OCI-LY1 (cell line): ENCODE measurements around the gene C6orf52.

Source experiments
- H2AFZ ChIP-seq: fragments of 200-600 bp; sonication (generic), shearing (Covaris generic); 2 replicates; pipeline ENCODE4 v1.6.0; 2014; ENCODE audit warnings: antibody characterized with exemption, mild to moderate bottlenecking, low read length
- H3F3A ChIP-seq: fragments of 200-600 bp; sonication (generic), shearing (Covaris generic); 2 replicates; pipeline ENCODE4 v1.6.0; 2014; ENCODE audit warnings: mild to moderate bottlenecking, antibody characterized with exemption, low read length, moderate library complexity; ENCODE audit not compliant: insufficient read depth
- H3K27ac ChIP-seq: fragments of 200-600 bp; sonication (generic); 2 replicates; pipeline ENCODE4 v1.5.1; 2014; ENCODE audit warnings: low read length, mixed run types, mild to moderate bottlenecking, low read depth; ENCODE audit not compliant: poor library complexity, severe bottlenecking
- H3K27me3 ChIP-seq: fragments of 200-600 bp; sonication (generic); 2 replicates; pipeline ENCODE4 v1.6.0; 2014; ENCODE audit warnings: antibody characterized with exemption, mild to moderate bottlenecking, low read length, moderate library complexity; ENCODE audit not compliant: insufficient read depth
- H3K36me3 ChIP-seq: fragments of 200-600 bp; sonication (generic); 2 replicates; pipeline ENCODE4 v1.6.1; 2014; ENCODE audit warnings: mild to moderate bottlenecking, antibody characterized with exemption, low read length, moderate library complexity, mixed read lengths; ENCODE audit not compliant: insufficient read depth
- H3K4me1 ChIP-seq: fragments of 200-600 bp; sonication (generic); 2 replicates; pipeline ENCODE4 v1.5.1; 2014; ENCODE audit warnings: mild to moderate bottlenecking, low read length, moderate library complexity; ENCODE audit not compliant: insufficient read depth, severe bottlenecking
- H3K4me2 ChIP-seq: fragments of 200-600 bp; sonication (generic), shearing (Covaris generic); 2 replicates; pipeline ENCODE4 v1.6.1; 2014; ENCODE audit warnings: low read length
- H3K4me3 ChIP-seq: fragments of 200-600 bp; sonication (generic); 2 replicates; pipeline ENCODE4 v1.5.1; 2014; ENCODE audit warnings: low read length, low read depth, mild to moderate bottlenecking, mixed read lengths; ENCODE audit not compliant: poor library complexity, severe bottlenecking
- H3K79me2 ChIP-seq: fragments of 200-600 bp; shearing (Covaris generic); 2 replicates; pipeline ENCODE4 v1.6.1; 2016; ENCODE audit warnings: mixed run types, low read length, mixed read lengths; ENCODE audit not compliant: insufficient read depth
- H3K9ac ChIP-seq: fragments of 200-600 bp; sonication (generic), shearing (Covaris generic); 2 replicates; pipeline ENCODE4 v1.6.1; 2014; ENCODE audit warnings: mild to moderate bottlenecking, low read length, mixed read lengths
- H3K9me2 ChIP-seq: fragments of 200-600 bp; sonication (generic), shearing (Covaris generic); 2 replicates; pipeline ENCODE4 v1.6.1; 2014; ENCODE audit warnings: low read depth, mild to moderate bottlenecking, low read length, mixed read lengths
- H3K9me3 ChIP-seq: fragments of 200-600 bp; shearing (Covaris generic); 2 replicates; pipeline ENCODE4 v1.6.1; 2014; ENCODE audit warnings: low read length, mixed read lengths
- H4K20me1 ChIP-seq: fragments of 200-600 bp; sonication (generic), shearing (Covaris generic); 2 replicates; pipeline ENCODE4 v1.6.0; 2016; ENCODE audit warnings: mild to moderate bottlenecking, low read length; ENCODE audit not compliant: insufficient read depth
- CTCF ChIP-seq: fragments of 200-600 bp; sonication (generic), shearing (Covaris generic); IDR thresholded peaks from 2 replicates; pipeline ENCODE4 v1.5.1; 2017; ENCODE audit warnings: mild to moderate bottlenecking, antibody characterized with exemption, low read length, moderate library complexity, mixed read lengths
- EZH2 ChIP-seq: fragments of 200-600 bp; sonication (generic), shearing (Covaris generic); IDR thresholded peaks from 2 replicates; pipeline ENCODE4 v1.8.0; 2017; ENCODE audit warnings: borderline replicate concordance, mixed run types, mild to moderate bottlenecking, antibody characterized with exemption, low read length, moderate library complexity, mixed read lengths

Gene C6orf52

DNA sequence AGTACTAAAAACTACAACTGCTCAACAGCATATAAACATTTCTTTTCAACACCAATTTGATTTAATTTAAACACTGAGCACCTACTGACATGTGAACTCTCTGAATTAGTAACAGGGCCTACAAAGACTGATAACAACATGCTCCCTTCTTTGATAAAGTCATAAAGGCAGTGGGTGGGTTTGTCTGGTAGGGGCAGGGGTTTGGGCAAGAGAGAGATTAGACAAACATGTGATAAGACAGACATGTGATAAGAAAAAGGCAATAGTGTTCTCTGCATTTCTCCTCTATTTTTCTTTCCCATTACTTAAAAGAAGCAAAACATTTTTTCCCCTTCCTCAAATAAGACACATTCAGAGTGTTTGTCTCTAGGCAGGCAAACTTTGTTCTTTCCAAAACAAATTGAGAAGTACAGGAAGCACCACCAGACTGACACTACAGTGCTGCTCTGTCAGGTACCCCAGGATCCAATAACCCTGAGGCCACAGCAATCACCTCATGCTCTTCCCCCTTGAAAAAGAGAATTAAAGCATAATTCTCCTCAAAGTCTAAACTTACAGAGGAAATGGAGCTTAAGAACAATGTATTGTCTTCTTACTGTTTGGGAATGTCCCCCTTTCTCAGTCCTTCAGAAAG lies 11.9 kb downstream of the C6orf52 start:
- no peaks in the 10 kb centered on the region; the same call in 1 of the 2 replicates for H3K36me3 ChIP-seq
- no peak overlapping the region for H3K4me3 ChIP-seq
- H3K9me2 ChIP-seq: no peaks in the 10 kb centered on the region
- H3K9me3 ChIP-seq: no peaks in the 10 kb centered on the region
- no peak overlapping the region for H3K4me2 ChIP-seq
- H3K27ac ChIP-seq: no peak overlapping the region
- H2AFZ ChIP-seq: no peak overlapping the region
- TF ChIP-seq EZH2: no peak
- no peak for TF ChIP-seq CTCF
- no peaks in the 10 kb centered on the region for H3F3A ChIP-seq
- H3K9ac ChIP-seq: no peak overlapping the region
- no peaks in the 10 kb centered on the region for H4K20me1 ChIP-seq
- no peaks in the 10 kb centered on the region for H3K4me1 ChIP-seq
- no peaks in the 10 kb centered on the region for H3K79me2 ChIP-seq
- H3K27me3 ChIP-seq: no peaks in the 10 kb centered on the region

DNA sequence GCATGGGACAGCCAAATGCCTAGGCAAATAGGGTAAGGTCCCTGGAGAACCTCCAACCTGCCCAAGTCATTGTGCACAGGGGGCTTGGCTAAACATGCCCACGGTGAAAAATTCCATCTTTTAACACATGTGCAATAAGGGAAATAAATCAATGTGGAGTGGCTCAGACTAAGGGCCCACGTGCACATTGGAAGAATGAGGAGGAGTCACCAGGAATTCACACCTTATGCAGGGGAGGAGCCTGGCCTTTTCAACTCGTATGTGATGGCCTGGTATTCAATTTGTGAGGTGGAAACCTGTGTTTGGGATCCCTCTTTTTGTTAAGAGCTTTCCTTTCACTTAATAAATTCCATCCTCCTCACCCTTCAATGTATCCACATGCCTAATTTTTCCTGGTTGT lies 12.6 kb downstream of the C6orf52 start:
- no peak for TF ChIP-seq CTCF
- no peaks in the 10 kb centered on the region for H3K9me3 ChIP-seq
- no peak overlapping the region for H3K27ac ChIP-seq
- H3F3A ChIP-seq: no peaks in the 10 kb centered on the region
- no peak overlapping the region for H3K9ac ChIP-seq
- no peak overlapping the region for H3K4me2 ChIP-seq
- H4K20me1 ChIP-seq: no peaks in the 10 kb centered on the region
- H3K9me2 ChIP-seq: no peaks in the 10 kb centered on the region
- H3K4me3 ChIP-seq: no peak overlapping the region
- H3K36me3 ChIP-seq: no peaks in the 10 kb centered on the region; the same call in 1 of the 2 replicates
- no peaks in the 10 kb centered on the region for H3K4me1 ChIP-seq
- no peaks in the 10 kb centered on the region for H3K79me2 ChIP-seq
- H3K27me3 ChIP-seq: no peaks in the 10 kb centered on the region
- H2AFZ ChIP-seq: no peak overlapping the region

GRCh38 chr6:10678456-10678855 lies 16.0 kb downstream of the C6orf52 start:
- no peaks in the 10 kb centered on the region for H4K20me1 ChIP-seq
- no peak overlapping the region for H3K4me2 ChIP-seq
- no peaks in the 10 kb centered on the region; the same call in 1 of the 2 replicates for H3K36me3 ChIP-seq
- no peak overlapping the region for H2AFZ ChIP-seq
- no peaks in the 10 kb centered on the region for H3K9me3 ChIP-seq
- TF ChIP-seq EZH2 (no peak), CTCF (no peak)
- H3K4me3 ChIP-seq: no peak overlapping the region
- H3K9ac ChIP-seq: no peak overlapping the region
- H3K27ac ChIP-seq: no peak overlapping the region
- H3K4me1 ChIP-seq: no peaks in the 10 kb centered on the region
- no peaks in the 10 kb centered on the region for H3F3A ChIP-seq
- H3K9me2 ChIP-seq: no peaks in the 10 kb centered on the region
- no peaks in the 10 kb centered on the region for H3K79me2 ChIP-seq
- no peaks in the 10 kb centered on the region for H3K27me3 ChIP-seq
